BE2C (cell line): ENCODE results near the gene CRIM1.

Experiments used
- DNase-seq: peaks from one replicate; pipeline ENCODE4 v3.0.0-alpha.2; 2020
- H3K27me3 ChIP-seq: fragments of 250-450 bp; sonication (Bioruptor Pico); 2 replicates; pipeline ENCODE4 v1.5.1; 2020; ENCODE audit warnings: mild to moderate bottlenecking
- H3K36me3 ChIP-seq: fragments of 250-450 bp; sonication (Bioruptor Pico); 2 replicates; pipeline ENCODE4 v1.5.1; 2020; ENCODE audit warnings: mild to moderate bottlenecking
- H3K4me1 ChIP-seq: fragments of 250-450 bp; sonication (Bioruptor Pico); 2 replicates; pipeline ENCODE4 v1.5.1; 2020
- H3K4me3 ChIP-seq: 2 replicates; pipeline ENCODE4 v1.5.1; 2011; ENCODE audit warnings: low read depth, low read length
- H3K9me3 ChIP-seq: fragments of 250-450 bp; sonication (Bioruptor Pico); 2 replicates; pipeline ENCODE4 v1.5.1; 2020
- CTCF ChIP-seq: IDR thresholded peaks from 2 replicates; pipeline ENCODE4 v1.5.1; 2012; ENCODE audit warnings: mild to moderate bottlenecking, low read depth, low read length

Gene CRIM1

GRCh38 chr2:36329251-36329650 lies 26.3 kb upstream of the CRIM1 start:
- Histone ChIP-seq H3K27me3 (no peaks in the 10 kb centered on the region), H3K9me3 (no peaks in the 10 kb centered on the region), H3K36me3 (no peaks in the 10 kb centered on the region), H3K4me1 (no peaks in the 10 kb centered on the region), H3K4me3 (no peak overlapping the region)
- TF ChIP-seq CTCF, result no peak
- no peak for DNase-seq

- Histone ChIP-seq H3K36me3 (no peaks in the 10 kb centered on the region), H3K9me3 (no peaks in the 10 kb centered on the region), H3K27me3 (no peaks in the 10 kb centered on the region), H3K4me3 (no peak overlapping the region), H3K4me1 (no peaks in the 10 kb centered on the region)
- no peak for DNase-seq
- TF ChIP-seq CTCF, result no peak
Measured at GRCh38 chr2:36329746-36330472, 25.7 kb upstream of the CRIM1 start.

GRCh38 chr2:36330473-36331395 lies 24.8 kb upstream of the CRIM1 start:
- H3K36me3 ChIP-seq, result no peaks in the 10 kb centered on the region
- no peaks in the 10 kb centered on the region for H3K9me3 ChIP-seq
- no peak overlapping the region for H3K4me3 ChIP-seq
- no peak for DNase-seq
- TF ChIP-seq CTCF, result no peak
- H3K4me1 ChIP-seq, result no peaks in the 10 kb centered on the region
- no peaks in the 10 kb centered on the region for H3K27me3 ChIP-seq

- Histone ChIP-seq H3K4me3 (no peak overlapping the region), H3K36me3 (no peaks in the 10 kb centered on the region), H3K4me1 (no peaks in the 10 kb centered on the region), H3K27me3 (no peaks in the 10 kb centered on the region), H3K9me3 (no peaks in the 10 kb centered on the region)
- DNase-seq, result no peak
- no peak for TF ChIP-seq CTCF
Measured at GRCh38 chr2:36333350-36334012, 22.1 kb upstream of the CRIM1 start.

GRCh38 chr2:36335597-36335996 lies 20.0 kb upstream of the CRIM1 start:
- Histone ChIP-seq H3K4me3 (no peak overlapping the region), H3K36me3 (no peaks in the 10 kb centered on the region), H3K27me3 (no peaks in the 10 kb centered on the region), H3K9me3 (no peaks in the 10 kb centered on the region), H3K4me1 (no peaks in the 10 kb centered on the region)
- no peak for TF ChIP-seq CTCF
- no peak for DNase-seq
